HepG2 (cell line): ENCODE measurements around the gene BACE1-AS. TPM values are rescaled to one million over a fixed set of nuclear protein-coding genes. Genes with fewer than 3 reads are reported as not detected.

ENCODE experiments used
- ARNT2 ChIP-seq: sonication (generic); formaldehyde crosslinking; IDR thresholded peaks from 2 replicates; pipeline ENCODE4 v1.8.0; 2022; ENCODE audit warnings: mild to moderate bottlenecking, low read depth, missing genetic modification reagents, moderate library complexity
- ATF1 ChIP-seq: IDR thresholded peaks from 2 replicates; pipeline ENCODE4 v1.6.1; 2016; ENCODE audit warnings: mild to moderate bottlenecking, control low read depth
- JUNB ChIP-seq: sonication (generic); formaldehyde crosslinking; IDR thresholded peaks from 2 replicates; pipeline ENCODE4 v1.8.0; 2022; ENCODE audit warnings: missing genetic modification reagents, mild to moderate bottlenecking, borderline replicate concordance
- KDM2A ChIP-seq: sonication (generic); formaldehyde crosslinking; IDR thresholded peaks from 2 replicates; pipeline ENCODE4 v1.4.0; 2020; ENCODE audit warnings: low read depth, missing genetic modification reagents, borderline replicate concordance
- MYC ChIP-seq: sonication (generic); formaldehyde crosslinking; IDR thresholded peaks from 2 replicates; pipeline ENCODE4 v1.9.0; 2021; ENCODE audit warnings: missing genetic modification reagents, borderline replicate concordance
- POLR2AphosphoS5 ChIP-seq: IDR thresholded peaks from 2 replicates; pipeline ENCODE4 v1.6.1; 2012; ENCODE audit warnings: low read depth, low read length
- SMYD3 ChIP-seq: sonication (generic); formaldehyde crosslinking; IDR thresholded peaks from 2 replicates; pipeline ENCODE4 v1.8.1; 2023; ENCODE audit warnings: mild to moderate bottlenecking, missing genetic modification reagents
- THYN1 ChIP-seq: sonication (generic); formaldehyde crosslinking; IDR thresholded peaks from 2 replicates; pipeline ENCODE4 v1.8.1; 2023; ENCODE audit warnings: low read depth, mild to moderate bottlenecking, moderate library complexity, missing genetic modification reagents, borderline replicate concordance
- ZNF235 ChIP-seq: sonication (generic); formaldehyde crosslinking; IDR thresholded peaks from 2 replicates; pipeline ENCODE4 v1.8.1; 2023; ENCODE audit warnings: mild to moderate bottlenecking, missing genetic modification reagents, borderline replicate concordance
- ZNF704 ChIP-seq: sonication (generic); formaldehyde crosslinking; IDR thresholded peaks from 2 replicates; pipeline ENCODE4 v1.8.1; 2023; ENCODE audit warnings: mild to moderate bottlenecking, inconsistent platforms, moderate library complexity, missing genetic modification reagents, borderline replicate concordance
- polyA plus RNA-seq, 8 experiments: library from polyadenylated mRNA; depleted of rRNA in 3 of 8; stranded (reverse) in 7 of 8; unstranded in 1 of 8; fragments of >200 nt; fragmentation: Illumina TruSeq in 4 of 8; extraction: Trizol in 4 of 8; gene quantifications; 2 replicates each; pipeline versions ENCODE4 v1.2.1 to v1.2.3, GENCODE V29; 2011 to 2016; ENCODE audit warnings: low read depth in 4 of 8, missing spikeins in 1 of 8, mixed read lengths in 1 of 8; ENCODE audit not compliant: insufficient read depth in 1 of 8
- total RNA-seq, 5 experiments: library from RNA; depleted of rRNA; stranded (reverse); fragments of >200 nt; fragmentation: Illumina TruSeq; extraction: Trizol; gene quantifications; 2 replicates each; pipeline ENCODE4 v1.2.3, GENCODE V29; 2016; ENCODE audit warnings: low read depth in 1 of 5
- TF ChIP-seq, protein P1 (sequence below): sonication (generic); formaldehyde crosslinking; IDR thresholded peaks from 2 replicates; pipeline ENCODE4 v1.5.1; 2020; ENCODE audit warnings: missing genetic modification reagents, mild to moderate bottlenecking, borderline replicate concordance
- TF ChIP-seq, protein P2 (sequence below): IDR thresholded peaks from 2 replicates; pipeline ENCODE4 v1.6.1; 2016; ENCODE audit warnings: low read depth, control low read depth

BACE1-AS gene
- total and polyA plus RNA-seq, 2 of the 13 experiments (the other 11 are each of a cell fraction or from before 2014, with no cell fraction given) = 2.0 to 3.9 TPM

- TF ChIP-seq, protein P1, sequence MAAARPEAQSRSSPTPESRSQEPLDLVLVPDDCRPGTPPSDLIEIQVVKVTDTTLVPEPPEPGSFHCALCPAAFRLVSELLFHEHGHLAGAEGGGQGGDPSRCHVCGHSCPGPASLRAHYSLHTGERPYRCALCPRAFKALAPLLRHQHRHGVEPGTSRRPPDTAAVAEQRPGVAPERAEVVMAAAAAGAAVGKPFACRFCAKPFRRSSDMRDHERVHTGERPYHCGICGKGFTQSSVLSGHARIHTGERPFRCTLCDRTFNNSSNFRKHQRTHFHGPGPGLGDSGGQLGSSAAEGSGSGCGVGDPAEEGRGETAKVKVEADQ = peak; percentile 71; the same call in 1 of the 2 replicates
- TF ChIP-seq KDM2A (CRISPR knock-in tag) = peak; percentile 77; the same call in 1 of the 2 replicates
- TF ChIP-seq MYC (CRISPR knock-in tag) = peak; percentile 60; the same call in 1 of the 2 replicates
- TF ChIP-seq ZNF704 (CRISPR knock-in tag) = no peak
- peak; percentile 36; the same call in 1 of the 2 replicates for TF ChIP-seq THYN1 (CRISPR knock-in tag)
- peak; percentile 47; the same call in 1 of the 2 replicates for TF ChIP-seq ARNT2 (CRISPR knock-in tag)
- TF ChIP-seq, protein P2, sequence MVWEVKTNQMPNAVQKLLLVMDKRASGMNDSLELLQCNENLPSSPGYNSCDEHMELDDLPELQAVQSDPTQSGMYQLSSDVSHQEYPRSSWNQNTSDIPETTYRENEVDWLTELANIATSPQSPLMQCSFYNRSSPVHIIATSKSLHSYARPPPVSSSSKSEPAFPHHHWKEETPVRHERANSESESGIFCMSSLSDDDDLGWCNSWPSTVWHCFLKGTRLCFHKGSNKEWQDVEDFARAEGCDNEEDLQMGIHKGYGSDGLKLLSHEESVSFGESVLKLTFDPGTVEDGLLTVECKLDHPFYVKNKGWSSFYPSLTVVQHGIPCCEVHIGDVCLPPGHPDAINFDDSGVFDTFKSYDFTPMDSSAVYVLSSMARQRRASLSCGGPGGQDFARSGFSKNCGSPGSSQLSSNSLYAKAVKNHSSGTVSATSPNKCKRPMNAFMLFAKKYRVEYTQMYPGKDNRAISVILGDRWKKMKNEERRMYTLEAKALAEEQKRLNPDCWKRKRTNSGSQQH (CRISPR knock-in tag) = 0 out of 2 replicates have a peak, but pooled peaks have one; percentile 15
- TF ChIP-seq ZNF235 = 0 out of 2 replicates have a peak, but pooled peaks have one; percentile 44
- TF ChIP-seq SMYD3 = 0 out of 2 replicates have a peak, but pooled peaks have one; percentile 18
- peak; percentile 50; the same call in 1 of the 2 replicates for TF ChIP-seq ATF1 (CRISPR knock-in tag)
- TF ChIP-seq JUNB = no peak
- peak; percentile 43; the same call in 1 of the 2 replicates for TF ChIP-seq POLR2AphosphoS5
- TF ChIP-seq, all 625 proteins: peak for 163
These were observed 36.6 kb downstream of the BACE1-AS start, which contains the start of gene CEP164 (continued) for GRCh38 chr11:117327567-117328374.
